Lower leg skin (tissue), 3 donors: Measurements from ENCODE around the gene CKS1B.

Experiments used
- POLR2A ChIP-seq, 2 donors: fragments of 450-650 bp; IDR thresholded peaks; one replicate each; pipeline ENCODE4 v1.6.1; 2016 to 2017; ENCODE audit warnings: antibody characterized with exemption in 2 of 2, mild to moderate bottlenecking in 1 of 2, moderate library complexity in 1 of 2
- TF ChIP-seq, protein P1 (sequence below), 3 donors: fragments of 450-650 bp; IDR thresholded peaks; one replicate each; pipeline ENCODE4 v1.5.1; 2016; ENCODE audit warnings: antibody characterized with exemption in 3 of 3, mild to moderate bottlenecking in 3 of 3, moderate library complexity in 2 of 3

DNA sequence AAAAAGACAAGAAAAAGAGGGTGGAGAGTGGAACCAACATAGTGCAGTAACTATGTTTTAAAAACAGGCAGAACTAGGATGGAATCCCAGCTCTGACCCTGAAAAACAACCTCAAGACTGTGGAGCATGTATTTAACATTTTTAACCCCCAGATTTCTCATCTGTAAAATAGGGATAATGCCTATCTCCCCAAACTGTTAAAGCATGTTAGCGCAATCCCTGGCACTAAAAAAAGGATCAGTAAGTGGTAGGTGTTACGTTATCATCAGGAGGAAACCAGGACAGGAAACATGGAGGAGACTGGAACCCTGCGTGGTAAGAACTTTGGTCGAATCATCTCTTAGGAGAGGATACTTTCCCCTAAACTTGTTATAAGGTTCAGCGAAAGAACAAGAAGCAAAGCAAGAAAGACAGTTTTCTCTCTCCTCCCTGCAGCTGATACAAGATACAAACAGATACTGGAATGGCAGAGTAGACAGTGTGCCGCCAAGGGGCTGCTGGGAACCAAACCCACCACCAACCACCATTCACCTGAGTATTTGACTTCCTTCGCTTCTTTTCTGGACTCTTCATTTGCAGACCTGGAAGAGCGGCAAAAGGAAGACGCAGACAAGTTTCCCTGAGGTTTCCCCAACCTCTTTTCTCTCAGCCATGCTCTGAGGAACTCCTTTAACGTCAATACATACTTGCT is 13.9 kb upstream of the CKS1B start:
- TF ChIP-seq, protein P1, sequence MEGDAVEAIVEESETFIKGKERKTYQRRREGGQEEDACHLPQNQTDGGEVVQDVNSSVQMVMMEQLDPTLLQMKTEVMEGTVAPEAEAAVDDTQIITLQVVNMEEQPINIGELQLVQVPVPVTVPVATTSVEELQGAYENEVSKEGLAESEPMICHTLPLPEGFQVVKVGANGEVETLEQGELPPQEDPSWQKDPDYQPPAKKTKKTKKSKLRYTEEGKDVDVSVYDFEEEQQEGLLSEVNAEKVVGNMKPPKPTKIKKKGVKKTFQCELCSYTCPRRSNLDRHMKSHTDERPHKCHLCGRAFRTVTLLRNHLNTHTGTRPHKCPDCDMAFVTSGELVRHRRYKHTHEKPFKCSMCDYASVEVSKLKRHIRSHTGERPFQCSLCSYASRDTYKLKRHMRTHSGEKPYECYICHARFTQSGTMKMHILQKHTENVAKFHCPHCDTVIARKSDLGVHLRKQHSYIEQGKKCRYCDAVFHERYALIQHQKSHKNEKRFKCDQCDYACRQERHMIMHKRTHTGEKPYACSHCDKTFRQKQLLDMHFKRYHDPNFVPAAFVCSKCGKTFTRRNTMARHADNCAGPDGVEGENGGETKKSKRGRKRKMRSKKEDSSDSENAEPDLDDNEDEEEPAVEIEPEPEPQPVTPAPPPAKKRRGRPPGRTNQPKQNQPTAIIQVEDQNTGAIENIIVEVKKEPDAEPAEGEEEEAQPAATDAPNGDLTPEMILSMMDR (IDR thresholded peaks at IDR 0.05): no peak
- no peak for TF ChIP-seq POLR2A (IDR thresholded peaks at IDR 0.05)
